ENCODE results near the gene TRIP11. TPM values are rescaled to one million over a fixed set of nuclear protein-coding genes. Genes with fewer than 3 reads are reported as not detected.

Gene TRIP11
- total RNA-seq, 1 donor from 2014 or later = 50.5 TPM

DNA sequence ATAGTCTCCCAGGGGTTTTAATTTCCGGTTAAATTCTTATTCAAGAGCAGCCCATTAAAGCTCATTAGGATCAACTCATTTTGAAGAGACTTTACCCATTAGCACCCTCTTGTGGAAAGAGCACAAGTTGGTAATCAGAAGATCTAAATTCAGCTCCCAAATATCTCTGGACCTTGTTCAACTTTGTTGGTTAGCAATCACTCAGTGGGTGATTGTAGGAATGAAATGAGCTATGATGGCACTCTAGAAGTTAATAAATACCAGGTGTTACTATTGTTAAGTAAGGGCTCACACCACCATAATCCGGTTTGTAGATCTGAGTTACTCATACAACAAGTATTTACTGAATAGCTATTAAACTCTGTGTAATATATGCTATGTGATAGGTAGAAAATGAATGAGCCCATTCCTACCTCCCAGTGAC is 42.9 kb downstream of the TRIP11 start:
- Histone ChIP-seq H3K79me2 (ENCODE audit: insufficient read depth, low read length) (no peaks in the 10 kb centered on the region), H3K4me3 (ENCODE audit: insufficient read depth, low read depth, low read length) (no peak overlapping the region), H3K36me3 (ENCODE audit: insufficient read depth, low read length) (peaks cover 30% of the 10 kb centered on the region), H3K27me3 (ENCODE audit: insufficient read depth, low read length) (no peaks in the 10 kb centered on the region), H3K9me3 (ENCODE audit: insufficient read depth, low read depth, low read length) (no peaks in the 10 kb centered on the region), H3K4me1 (ENCODE audit: insufficient read depth, low read length) (peaks cover 6% of the 10 kb centered on the region), H4K20me1 (ENCODE audit: insufficient read depth, low read length) (peaks cover 10% of the 10 kb centered on the region), H2AFZ (ENCODE audit: low read depth, low read length) (no peak overlapping the region), H3K9ac (ENCODE audit: low read length) (peak overlapping the region; percentile 55), H3K27ac (ENCODE audit: low read depth, low read length) (peak overlapping the region; percentile 61), H3K4me2 (ENCODE audit: low read length) (peak overlapping the region; percentile 36)
- peaks cover 14% of the 10 kb centered on the region for H3K4me1 Mint-ChIP-seq (ENCODE audit: low read depth, unreplicated experiment)
- no peak overlapping the region for H3K4me3 Mint-ChIP-seq (ENCODE audit: unreplicated experiment)
- TF ChIP-seq CTCF (IDR thresholded peaks at IDR 0.05; ENCODE audit: insufficient read depth, low read depth, low read length) = peak; percentile 65
- TF ChIP-seq EZH2 (IDR thresholded peaks at IDR 0.05; ENCODE audit: insufficient read depth, low read length) = no peak
- FAIRE-seq (peak; percentile 60), DNase-seq (ENCODE audit: low read depth) (peak; percentile 86)
- H3K36me3 Mint-ChIP-seq (ENCODE audit: low read depth, unreplicated experiment) = peaks cover 4% of the 10 kb centered on the region
- H3K27ac Mint-ChIP-seq (ENCODE audit: unreplicated experiment) = no peak overlapping the region
- no peaks in the 10 kb centered on the region for H3K27me3 Mint-ChIP-seq (ENCODE audit: low read depth, unreplicated experiment)
- H3K9me3 Mint-ChIP-seq (ENCODE audit: unreplicated experiment) = no peaks in the 10 kb centered on the region

- Histone ChIP-seq H2AFZ (ENCODE audit: low read depth, low read length) (no peak overlapping the region), H3K4me2 (ENCODE audit: low read length) (no peak overlapping the region), H3K4me3 (ENCODE audit: insufficient read depth, low read depth, low read length) (no peak overlapping the region), H3K79me2 (ENCODE audit: insufficient read depth, low read length) (no peaks in the 10 kb centered on the region), H3K9ac (ENCODE audit: low read length) (no peak overlapping the region), H3K9me3 (ENCODE audit: insufficient read depth, low read depth, low read length) (no peaks in the 10 kb centered on the region), H3K27ac (ENCODE audit: low read depth, low read length) (no peak overlapping the region), H3K4me1 (ENCODE audit: insufficient read depth, low read length) (peaks cover 5% of the 10 kb centered on the region), H3K27me3 (ENCODE audit: insufficient read depth, low read length) (no peaks in the 10 kb centered on the region), H3K36me3 (ENCODE audit: insufficient read depth, low read length) (peaks cover 38% of the 10 kb centered on the region), H4K20me1 (ENCODE audit: insufficient read depth, low read length) (no peaks in the 10 kb centered on the region)
- FAIRE-seq (no peak), DNase-seq (ENCODE audit: low read depth) (no peak)
- H3K4me3 Mint-ChIP-seq (ENCODE audit: unreplicated experiment) = no peak overlapping the region
- H3K36me3 Mint-ChIP-seq (ENCODE audit: low read depth, unreplicated experiment) = peaks cover 8% of the 10 kb centered on the region
- TF ChIP-seq CTCF (IDR thresholded peaks at IDR 0.05; ENCODE audit: insufficient read depth, low read depth, low read length) (no peak), EZH2 (IDR thresholded peaks at IDR 0.05; ENCODE audit: insufficient read depth, low read length) (no peak)
- H3K27ac Mint-ChIP-seq (ENCODE audit: unreplicated experiment) = no peak overlapping the region
- H3K4me1 Mint-ChIP-seq (ENCODE audit: low read depth, unreplicated experiment) = peaks cover 4% of the 10 kb centered on the region
- no peaks in the 10 kb centered on the region for H3K27me3 Mint-ChIP-seq (ENCODE audit: low read depth, unreplicated experiment)
- no peaks in the 10 kb centered on the region for H3K9me3 Mint-ChIP-seq (ENCODE audit: unreplicated experiment)
Measured at GRCh38 chr14:91987192-91987591, 52.7 kb downstream of the TRIP11 start.

GRCh38 chr14:91985521-91986255 is 54.2 kb downstream of the TRIP11 start:
- FAIRE-seq (peak; percentile 43), DNase-seq (ENCODE audit: low read depth) (peak; percentile 47)
- Histone ChIP-seq H3K9me3 (ENCODE audit: insufficient read depth, low read depth, low read length) (no peaks in the 10 kb centered on the region), H3K4me2 (ENCODE audit: low read length) (peak overlapping the region; percentile 9), H3K36me3 (ENCODE audit: insufficient read depth, low read length) (peaks cover 29% of the 10 kb centered on the region), H3K4me3 (ENCODE audit: insufficient read depth, low read depth, low read length) (no peak overlapping the region), H3K79me2 (ENCODE audit: insufficient read depth, low read length) (no peaks in the 10 kb centered on the region), H3K9ac (ENCODE audit: low read length) (no peak overlapping the region), H4K20me1 (ENCODE audit: insufficient read depth, low read length) (no peaks in the 10 kb centered on the region), H3K27me3 (ENCODE audit: insufficient read depth, low read length) (no peaks in the 10 kb centered on the region), H3K27ac (ENCODE audit: low read depth, low read length) (no peak overlapping the region), H3K4me1 (ENCODE audit: insufficient read depth, low read length) (peaks cover 5% of the 10 kb centered on the region), H2AFZ (ENCODE audit: low read depth, low read length) (no peak overlapping the region)
- H3K4me3 Mint-ChIP-seq (ENCODE audit: unreplicated experiment) = no peak overlapping the region
- H3K36me3 Mint-ChIP-seq (ENCODE audit: low read depth, unreplicated experiment) = peaks cover 8% of the 10 kb centered on the region
- no peaks in the 10 kb centered on the region for H3K9me3 Mint-ChIP-seq (ENCODE audit: unreplicated experiment)
- TF ChIP-seq CTCF (IDR thresholded peaks at IDR 0.05; ENCODE audit: insufficient read depth, low read depth, low read length) (no peak), EZH2 (IDR thresholded peaks at IDR 0.05; ENCODE audit: insufficient read depth, low read length) (no peak)
- H3K27me3 Mint-ChIP-seq (ENCODE audit: low read depth, unreplicated experiment) = no peaks in the 10 kb centered on the region
- H3K4me1 Mint-ChIP-seq (ENCODE audit: low read depth, unreplicated experiment) = peaks cover 4% of the 10 kb centered on the region
- H3K27ac Mint-ChIP-seq (ENCODE audit: unreplicated experiment) = no peak overlapping the region

Data from astrocyte (in vitro differentiated cells and primary cell).